GM23338 (cell line): Measurements from ENCODE around the gene APOL5. TPM values are rescaled to one million over a fixed set of nuclear protein-coding genes. Genes with fewer than 3 reads are reported as not detected.

Experiments used
- ATAC-seq: fragments of 200-7000 bp; cut with Tn5 transposase; 3 replicates; pipeline ENCODE4 v1.9.1; 2020
- DNase-seq: peaks from one replicate; pipeline ENCODE4 v3.0.0-alpha.2; 2015; ENCODE audit warnings: low spot score
- H2AFZ ChIP-seq: fragments of 200-600 bp; sonication (generic); 2 replicates; pipeline ENCODE4 v1.8.0; 2016; ENCODE audit warnings: antibody characterized with exemption, mild to moderate bottlenecking, moderate library complexity
- H3F3A ChIP-seq: fragments of 200-600 bp; sonication (generic); replicated peaks from 2 replicates; pipeline ENCODE4 v1.8.0; 2017; ENCODE audit warnings: antibody characterized with exemption, mixed run types, low read depth
- H3K27ac ChIP-seq: fragments of 200-600 bp; sonication (generic); 2 replicates; pipeline ENCODE4 v1.6.1; 2016; ENCODE audit warnings: low read depth
- H3K27me3 ChIP-seq: fragments of 200-600 bp; sonication (generic); 2 replicates; pipeline ENCODE4 v1.8.0; 2016; ENCODE audit warnings: mild to moderate bottlenecking, mixed run types, moderate library complexity; ENCODE audit not compliant: insufficient read depth
- H3K36me3 ChIP-seq: fragments of 200-600 bp; sonication (generic); 2 replicates; pipeline ENCODE4 v1.8.0; 2016; ENCODE audit warnings: mild to moderate bottlenecking; ENCODE audit not compliant: insufficient read depth
- H3K4me1 ChIP-seq: fragments of 200-600 bp; sonication (generic); 2 replicates; pipeline ENCODE4 v1.8.0; 2016; ENCODE audit warnings: mild to moderate bottlenecking, moderate library complexity; ENCODE audit not compliant: insufficient read depth
- H3K4me2 ChIP-seq: fragments of 200-600 bp; sonication (generic); 2 replicates; pipeline ENCODE4 v1.7.1; 2017; ENCODE audit warnings: mixed run types
- H3K4me3 ChIP-seq: fragments of 200-600 bp; sonication (generic); 2 replicates; pipeline ENCODE4 v1.6.1; 2016; ENCODE audit warnings: mixed run types
- H3K79me2 ChIP-seq: fragments of 200-600 bp; sonication (generic); replicated peaks from 2 replicates; pipeline ENCODE4 v1.8.0; 2017; ENCODE audit warnings: mild to moderate bottlenecking; ENCODE audit not compliant: insufficient read depth
- H3K9me2 ChIP-seq: fragments of 200-600 bp; sonication (generic); 2 replicates; pipeline ENCODE4 v1.8.0; 2017; ENCODE audit not compliant: insufficient read depth
- H4K20me1 ChIP-seq: fragments of 200-600 bp; sonication (generic); replicated peaks from 2 replicates; pipeline ENCODE4 v1.8.0; 2017; ENCODE audit warnings: mild to moderate bottlenecking; ENCODE audit not compliant: insufficient read depth
- H3K27ac Mint-ChIP-seq: 2 replicates; pipeline ENCODE4 v1.8.0; 2020; ENCODE audit warnings: inconsistent platforms, mild to moderate bottlenecking, moderate library complexity, mixed read lengths
- H3K27me3 Mint-ChIP-seq: 3 replicates; pipeline ENCODE4 v1.8.0; 2022; ENCODE audit warnings: low read depth, mild to moderate bottlenecking, moderate library complexity, mixed read lengths, inconsistent platforms; ENCODE audit not compliant: insufficient read depth, poor library complexity
- H3K36me3 Mint-ChIP-seq: 3 replicates; pipeline ENCODE4 v1.8.0; 2021; ENCODE audit warnings: low read depth, mild to moderate bottlenecking, inconsistent platforms, moderate library complexity, mixed read lengths
- H3K4me1 Mint-ChIP-seq: 3 replicates; pipeline ENCODE4 v1.8.0; 2020; ENCODE audit warnings: mild to moderate bottlenecking, inconsistent platforms, mixed read lengths
- H3K4me3 Mint-ChIP-seq: 3 replicates; pipeline ENCODE4 v1.8.0; 2021; ENCODE audit warnings: moderate library complexity, mild to moderate bottlenecking, inconsistent platforms, mixed read lengths
- H3K9me3 Mint-ChIP-seq: 3 replicates; pipeline ENCODE4 v1.8.0; 2020; ENCODE audit warnings: moderate library complexity, mild to moderate bottlenecking, inconsistent platforms, mixed read lengths
- CREB1 ChIP-seq: fragments of 250-450 bp; sonication (Bioruptor Pico); IDR thresholded peaks from 2 replicates; pipeline ENCODE4 v1.5.0; 2020; ENCODE audit warnings: low read depth, mild to moderate bottlenecking, moderate library complexity
- CTCF ChIP-seq, 2 experiments: fragments of 200-600 bp in 1 of 2; sonication (generic) in 1 of 2; conservative IDR thresholded peaks; 2 replicates each; pipeline versions ENCODE4 v1.5.1 to v1.6.1; 2016 to 2017; ENCODE audit warnings: antibody characterized with exemption in 2 of 2, low read depth in 2 of 2, mild to moderate bottlenecking in 2 of 2, moderate library complexity in 1 of 2
- EZH2 ChIP-seq: fragments of 200-600 bp; sonication (generic); IDR thresholded peaks from one replicate; pipeline ENCODE4 v1.8.0; 2017; ENCODE audit warnings: antibody characterized with exemption, mild to moderate bottlenecking, low read depth; ENCODE audit not compliant: unreplicated experiment
- EZH2phosphoT487 ChIP-seq: fragments of 200-600 bp; sonication (generic); IDR thresholded peaks from one replicate; pipeline ENCODE4 v1.8.1; 2018; ENCODE audit warnings: antibody characterized with exemption; ENCODE audit not compliant: unreplicated experiment
- JUNB ChIP-seq: IDR thresholded peaks from one replicate; pipeline ENCODE4 v1.6.1; 2016; ENCODE audit warnings: antibody characterized with exemption; ENCODE audit not compliant: unreplicated experiment
- NANOG ChIP-seq: IDR thresholded peaks from 2 replicates; pipeline ENCODE4 v1.6.1; 2016; ENCODE audit warnings: antibody characterized with exemption, borderline replicate concordance
- POLR2AphosphoS5 ChIP-seq: IDR thresholded peaks from 2 replicates; pipeline ENCODE4 v1.6.1; 2016; ENCODE audit warnings: antibody characterized with exemption, low read depth
- REST ChIP-seq: IDR thresholded peaks from one replicate; pipeline ENCODE4 v1.6.1; 2018; ENCODE audit warnings: antibody characterized with exemption; ENCODE audit not compliant: unreplicated experiment
- ZNF114 ChIP-seq: fragments of 250-450 bp; sonication (Bioruptor Pico); IDR thresholded peaks from 2 replicates; pipeline ENCODE4 v1.5.0; 2020; ENCODE audit warnings: mild to moderate bottlenecking, moderate library complexity
- ZNF331 ChIP-seq: fragments of 250-450 bp; sonication (Bioruptor Pico); IDR thresholded peaks from 2 replicates; pipeline ENCODE4 v1.5.0; 2020; ENCODE audit warnings: low read depth, mild to moderate bottlenecking, moderate library complexity
- polyA plus RNA-seq: library from polyadenylated mRNA; unstranded; fragments of >200 nt; fragmentation: Nextera tagmentation; extraction: Ambion mirVana; gene quantifications from 2 replicates; pipeline ENCODE4 v1.2.1, GENCODE V29; 2016
- total RNA-seq: library from RNA; depleted of rRNA; stranded (reverse); fragments of >200 nt; shearing (Covaris generic); gene quantifications from 2 replicates; pipeline ENCODE4 v1.2.3, GENCODE V29; 2014
- TF ChIP-seq, protein P1 (sequence below): IDR thresholded peaks from 2 replicates; pipeline ENCODE4 v1.6.1; 2016; ENCODE audit warnings: antibody characterized with exemption
- TF ChIP-seq, protein P2 (sequence below): fragments of 250-450 bp; sonication (Bioruptor Pico); IDR thresholded peaks from 2 replicates; pipeline ENCODE4 v1.5.0; 2020; ENCODE audit warnings: mild to moderate bottlenecking, moderate library complexity

Gene APOL5
- total and polyA plus RNA-seq, 2 experiments from 2014 or later = not detected

- no peak overlapping the region for H3K27ac Mint-ChIP-seq
Observed at GRCh38 chr22:35733791-35734516, 16.3 kb downstream of the APOL5 start.

More at GRCh38 chr22:35733791-35734516, 16.3 kb downstream of the APOL5 start:
- H3K27me3 Mint-ChIP-seq = peaks cover 5% of the 10 kb centered on the region
- no peaks in the 10 kb centered on the region for H3F3A ChIP-seq
- no peak overlapping the region for H3K4me2 ChIP-seq
- TF ChIP-seq CREB1 (CRISPR knock-in tag) = no peak
- TF ChIP-seq EZH2 = no peak
- no peak for TF ChIP-seq REST
- no peak for TF ChIP-seq JUNB
- TF ChIP-seq, protein P1, sequence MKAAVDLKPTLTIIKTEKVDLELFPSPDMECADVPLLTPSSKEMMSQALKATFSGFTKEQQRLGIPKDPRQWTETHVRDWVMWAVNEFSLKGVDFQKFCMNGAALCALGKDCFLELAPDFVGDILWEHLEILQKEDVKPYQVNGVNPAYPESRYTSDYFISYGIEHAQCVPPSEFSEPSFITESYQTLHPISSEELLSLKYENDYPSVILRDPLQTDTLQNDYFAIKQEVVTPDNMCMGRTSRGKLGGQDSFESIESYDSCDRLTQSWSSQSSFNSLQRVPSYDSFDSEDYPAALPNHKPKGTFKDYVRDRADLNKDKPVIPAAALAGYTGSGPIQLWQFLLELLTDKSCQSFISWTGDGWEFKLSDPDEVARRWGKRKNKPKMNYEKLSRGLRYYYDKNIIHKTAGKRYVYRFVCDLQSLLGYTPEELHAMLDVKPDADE = no peak
- no peak for TF ChIP-seq ZNF331 (CRISPR knock-in tag)
- TF ChIP-seq ZNF114 (CRISPR knock-in tag) = no peak
- no peak for TF ChIP-seq NANOG
- no peak for TF ChIP-seq CTCF (conservative IDR thresholded peaks at IDR 0.05; ENCODE audit: low read depth in 2 of 2)
- TF ChIP-seq, protein P2, sequence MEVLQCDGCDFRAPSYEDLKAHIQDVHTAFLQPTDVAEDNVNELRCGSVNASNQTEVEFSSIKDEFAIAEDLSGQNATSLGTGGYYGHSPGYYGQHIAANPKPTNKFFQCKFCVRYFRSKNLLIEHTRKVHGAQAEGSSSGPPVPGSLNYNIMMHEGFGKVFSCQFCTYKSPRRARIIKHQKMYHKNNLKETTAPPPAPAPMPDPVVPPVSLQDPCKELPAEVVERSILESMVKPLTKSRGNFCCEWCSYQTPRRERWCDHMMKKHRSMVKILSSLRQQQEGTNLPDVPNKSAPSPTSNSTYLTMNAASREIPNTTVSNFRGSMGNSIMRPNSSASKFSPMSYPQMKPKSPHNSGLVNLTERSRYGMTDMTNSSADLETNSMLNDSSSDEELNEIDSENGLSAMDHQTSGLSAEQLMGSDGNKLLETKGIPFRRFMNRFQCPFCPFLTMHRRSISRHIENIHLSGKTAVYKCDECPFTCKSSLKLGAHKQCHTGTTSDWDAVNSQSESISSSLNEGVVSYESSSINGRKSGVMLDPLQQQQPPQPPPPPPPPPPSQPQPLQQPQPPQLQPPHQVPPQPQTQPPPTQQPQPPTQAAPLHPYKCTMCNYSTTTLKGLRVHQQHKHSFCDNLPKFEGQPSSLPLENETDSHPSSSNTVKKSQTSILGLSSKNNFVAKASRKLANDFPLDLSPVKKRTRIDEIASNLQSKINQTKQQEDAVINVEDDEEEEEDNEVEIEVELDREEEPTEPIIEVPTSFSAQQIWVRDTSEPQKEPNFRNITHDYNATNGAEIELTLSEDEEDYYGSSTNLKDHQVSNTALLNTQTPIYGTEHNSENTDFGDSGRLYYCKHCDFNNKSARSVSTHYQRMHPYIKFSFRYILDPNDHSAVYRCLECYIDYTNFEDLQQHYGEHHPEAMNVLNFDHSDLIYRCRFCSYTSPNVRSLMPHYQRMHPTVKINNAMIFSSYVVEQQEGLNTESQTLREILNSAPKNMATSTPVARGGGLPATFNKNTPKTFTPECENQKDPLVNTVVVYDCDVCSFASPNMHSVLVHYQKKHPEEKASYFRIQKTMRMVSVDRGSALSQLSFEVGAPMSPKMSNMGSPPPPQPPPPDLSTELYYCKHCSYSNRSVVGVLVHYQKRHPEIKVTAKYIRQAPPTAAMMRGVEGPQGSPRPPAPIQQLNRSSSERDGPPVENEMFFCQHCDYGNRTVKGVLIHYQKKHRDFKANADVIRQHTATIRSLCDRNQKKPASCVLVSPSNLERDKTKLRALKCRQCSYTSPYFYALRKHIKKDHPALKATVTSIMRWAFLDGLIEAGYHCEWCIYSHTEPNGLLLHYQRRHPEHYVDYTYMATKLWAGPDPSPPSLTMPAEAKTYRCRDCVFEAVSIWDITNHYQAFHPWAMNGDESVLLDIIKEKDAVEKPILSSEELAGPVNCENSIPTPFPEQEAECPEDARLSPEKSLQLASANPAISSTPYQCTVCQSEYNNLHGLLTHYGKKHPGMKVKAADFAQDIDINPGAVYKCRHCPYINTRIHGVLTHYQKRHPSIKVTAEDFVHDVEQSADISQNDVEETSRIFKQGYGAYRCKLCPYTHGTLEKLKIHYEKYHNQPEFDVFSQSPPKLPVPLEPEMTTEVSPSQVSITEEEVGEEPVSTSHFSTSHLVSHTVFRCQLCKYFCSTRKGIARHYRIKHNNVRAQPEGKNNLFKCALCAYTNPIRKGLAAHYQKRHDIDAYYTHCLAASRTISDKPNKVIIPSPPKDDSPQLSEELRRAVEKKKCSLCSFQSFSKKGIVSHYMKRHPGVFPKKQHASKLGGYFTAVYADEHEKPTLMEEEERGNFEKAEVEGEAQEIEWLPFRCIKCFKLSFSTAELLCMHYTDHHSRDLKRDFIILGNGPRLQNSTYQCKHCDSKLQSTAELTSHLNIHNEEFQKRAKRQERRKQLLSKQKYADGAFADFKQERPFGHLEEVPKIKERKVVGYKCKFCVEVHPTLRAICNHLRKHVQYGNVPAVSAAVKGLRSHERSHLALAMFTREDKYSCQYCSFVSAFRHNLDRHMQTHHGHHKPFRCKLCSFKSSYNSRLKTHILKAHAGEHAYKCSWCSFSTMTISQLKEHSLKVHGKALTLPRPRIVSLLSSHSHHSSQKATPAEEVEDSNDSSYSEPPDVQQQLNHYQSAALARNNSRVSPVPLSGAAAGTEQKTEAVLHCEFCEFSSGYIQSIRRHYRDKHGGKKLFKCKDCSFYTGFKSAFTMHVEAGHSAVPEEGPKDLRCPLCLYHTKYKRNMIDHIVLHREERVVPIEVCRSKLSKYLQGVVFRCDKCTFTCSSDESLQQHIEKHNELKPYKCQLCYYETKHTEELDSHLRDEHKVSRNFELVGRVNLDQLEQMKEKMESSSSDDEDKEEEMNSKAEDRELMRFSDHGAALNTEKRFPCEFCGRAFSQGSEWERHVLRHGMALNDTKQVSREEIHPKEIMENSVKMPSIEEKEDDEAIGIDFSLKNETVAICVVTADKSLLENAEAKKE (CRISPR knock-in tag) = no peak
- no peak for TF ChIP-seq POLR2AphosphoS5
- TF ChIP-seq EZH2phosphoT487 = no peak
- H2AFZ ChIP-seq = no peak overlapping the region
- no peak for DNase-seq
- no peak overlapping the region for H3K27ac ChIP-seq
- H3K79me2 ChIP-seq = no peaks in the 10 kb centered on the region
- H3K4me1 ChIP-seq = no peaks in the 10 kb centered on the region; the same call in 1 of the 2 replicates
- H3K36me3 ChIP-seq = no peaks in the 10 kb centered on the region
- H3K4me3 ChIP-seq = no peak overlapping the region
- H3K36me3 Mint-ChIP-seq = peaks cover 35% of the 10 kb centered on the region
- ATAC-seq = no peak; the same call in 2 of the 3 replicates
- no peaks in the 10 kb centered on the region for H3K9me2 ChIP-seq
- H3K4me3 Mint-ChIP-seq = no peak overlapping the region
- H4K20me1 ChIP-seq = 0 out of 2 replicates have a peak, but pooled peaks cover 4% of the 10 kb centered on the region
- no peaks in the 10 kb centered on the region for H3K27me3 ChIP-seq
- peaks cover 7% of the 10 kb centered on the region; the same call in 1 of the 3 replicates for H3K9me3 Mint-ChIP-seq
- H3K4me1 Mint-ChIP-seq = peaks cover 12% of the 10 kb centered on the region; the same call in 2 of the 3 replicates
